ENCODE measurements around the gene EHBP1L1.

GRCh38 chr11:65545853-65546216, 30.0 kb upstream of the EHBP1L1 start:
- TF ChIP-seq CTCF (IDR thresholded peaks at IDR 0.05), result no peak
- no peak for TF ChIP-seq POLR2A (IDR thresholded peaks at IDR 0.05)

Measured in lower leg skin (tissue), 3 donors.